Measurements from ENCODE around the gene CLMN. TPM values are rescaled to one million over a fixed set of nuclear protein-coding genes. Genes with fewer than 3 reads are reported as not detected.
"Not testable (repeated sequence)": the region's sequence is repeated elsewhere in the genome, so short reads cannot be mapped to it uniquely, and the experiment has no call there.

Gene CLMN
- total RNA-seq, 6 experiments from 2014 or later = 0.02 TPM; not detected in 5

GRCh38 chr14:95182379-95182778 is 137.3 kb downstream of the CLMN start:
- peaks cover 2% of the 10 kb centered on the region; the same call in 1 of the 2 replicates for H3K27me3 Mint-ChIP-seq (ENCODE audit: insufficient read depth)
- no peak overlapping the region for H3K27ac Mint-ChIP-seq
- H3K4me3 Mint-ChIP-seq = no peak overlapping the region
- H3K4me1 Mint-ChIP-seq (ENCODE audit: low read depth) = no peaks in the 10 kb centered on the region
- no peak for TF ChIP-seq CTCF (IDR thresholded peaks at IDR 0.05)
- H3K36me3 Mint-ChIP-seq (ENCODE audit: low read depth) = no peaks in the 10 kb centered on the region
- DNase-seq = no peak
- H3K9me3 Mint-ChIP-seq = no peaks in the 10 kb centered on the region; the same call in 1 of the 2 replicates

GRCh38 chr14:95180966-95181741 is 138.6 kb downstream of the CLMN start:
- Mint-ChIP-seq H3K27me3 (ENCODE audit: insufficient read depth) (peaks cover 2% of the 10 kb centered on the region; the same call in 1 of the 2 replicates), H3K36me3 (ENCODE audit: low read depth) (no peaks in the 10 kb centered on the region), H3K4me3 (no peak overlapping the region), H3K4me1 (ENCODE audit: low read depth) (no peaks in the 10 kb centered on the region), H3K9me3 (no peaks in the 10 kb centered on the region; the same call in 1 of the 2 replicates), H3K27ac (no peak overlapping the region)
- no peak for DNase-seq
- TF ChIP-seq CTCF (IDR thresholded peaks at IDR 0.05) = no peak

- not testable (repeated sequence) for DNase-seq; H3K4me3 Mint-ChIP-seq; H3K27me3 Mint-ChIP-seq (ENCODE audit: insufficient read depth); H3K9me3 Mint-ChIP-seq; H3K36me3 Mint-ChIP-seq (ENCODE audit: low read depth); H3K27ac Mint-ChIP-seq; H3K4me1 Mint-ChIP-seq (ENCODE audit: low read depth)
Observed at GRCh38 chr14:95175670-95176069, 144.0 kb downstream of the CLMN start.

GRCh38 chr14:95174184-95174792 is 145.4 kb downstream of the CLMN start:
- Mint-ChIP-seq H3K27ac (no peak overlapping the region), H3K9me3 (no peaks in the 10 kb centered on the region; the same call in 1 of the 2 replicates), H3K4me3 (no peak overlapping the region), H3K27me3 (ENCODE audit: insufficient read depth) (peaks cover 3% of the 10 kb centered on the region; the same call in 1 of the 2 replicates), H3K4me1 (ENCODE audit: low read depth) (no peaks in the 10 kb centered on the region), H3K36me3 (ENCODE audit: low read depth) (no peaks in the 10 kb centered on the region)
- no peak for DNase-seq
- TF ChIP-seq CTCF (IDR thresholded peaks at IDR 0.05) = peak; percentile 41; the same call in 1 of the 2 replicates

- H3K4me3 Mint-ChIP-seq = no peak overlapping the region
- no peak for DNase-seq
- H3K4me1 Mint-ChIP-seq (ENCODE audit: low read depth) = no peaks in the 10 kb centered on the region
- no peak for TF ChIP-seq CTCF (IDR thresholded peaks at IDR 0.05)
- no peaks in the 10 kb centered on the region for H3K36me3 Mint-ChIP-seq (ENCODE audit: low read depth)
- no peak overlapping the region for H3K27ac Mint-ChIP-seq
- H3K27me3 Mint-ChIP-seq (ENCODE audit: insufficient read depth) = peaks cover 3% of the 10 kb centered on the region; the same call in 1 of the 2 replicates
- H3K9me3 Mint-ChIP-seq = no peaks in the 10 kb centered on the region
Observed at GRCh38 chr14:95173518-95173917, 146.2 kb downstream of the CLMN start.

- Mint-ChIP-seq H3K4me1 (ENCODE audit: low read depth) (no peaks in the 10 kb centered on the region), H3K36me3 (ENCODE audit: low read depth) (no peaks in the 10 kb centered on the region), H3K9me3 (no peaks in the 10 kb centered on the region), H3K27me3 (ENCODE audit: insufficient read depth) (no peaks in the 10 kb centered on the region; the same call in 1 of the 2 replicates), H3K4me3 (no peak overlapping the region), H3K27ac (no peak overlapping the region)
- DNase-seq = no peak
- no peak for TF ChIP-seq CTCF (IDR thresholded peaks at IDR 0.05)
Observed at GRCh38 chr14:95167177-95167576, 152.5 kb downstream of the CLMN start.
